Brain pericyte (primary cell): ENCODE results near the gene GLG1.
"Not testable (repeated sequence)": the region's sequence is repeated elsewhere in the genome, so short reads cannot be mapped to it uniquely, and the experiment has no call there.

Experiments used
- DNase-seq: peaks from one replicate; pipeline ENCODE4 v3.0.0-alpha.2; 2012; ENCODE audit warnings: low read depth, low spot score

The GLG1 gene

GRCh38 chr16:74575175-74575806, 31.6 kb downstream of the GLG1 start:
- DNase-seq, result no peak

- DNase-seq, result no peak
Measured at GRCh38 chr16:74574146-74574545, 32.8 kb downstream of the GLG1 start.

GRCh38 chr16:74573622-74574021, 33.3 kb downstream of the GLG1 start:
- no peak for DNase-seq

- no peak for DNase-seq
Measured at GRCh38 chr16:74570412-74571301, 36.3 kb downstream of the GLG1 start.

GRCh38 chr16:74568961-74569631, 37.8 kb downstream of the GLG1 start:
- no peak for DNase-seq

GRCh38 chr16:74567901-74568300, 39.0 kb downstream of the GLG1 start:
- no peak for DNase-seq

- DNase-seq, result no peak
Measured at GRCh38 chr16:74565378-74565777, 41.5 kb downstream of the GLG1 start.

- no peak for DNase-seq
Measured at GRCh38 chr16:74564451-74564984, 42.4 kb downstream of the GLG1 start.

- DNase-seq, result no peak
Measured at GRCh38 chr16:74563828-74564263, 43.1 kb downstream of the GLG1 start.

- no peak for DNase-seq
Measured at GRCh38 chr16:74562117-74562516, 44.8 kb downstream of the GLG1 start.

- DNase-seq, result no peak
Measured at GRCh38 chr16:74561626-74562025, 45.3 kb downstream of the GLG1 start.

- no peak for DNase-seq
Measured at GRCh38 chr16:74560912-74561311, 46.0 kb downstream of the GLG1 start.

GRCh38 chr16:74558873-74559272, 48.0 kb downstream of the GLG1 start:
- DNase-seq, result no peak

GRCh38 chr16:74557275-74557674, 49.6 kb downstream of the GLG1 start:
- no peak for DNase-seq

GRCh38 chr16:74556375-74556922, 50.5 kb downstream of the GLG1 start:
- no peak for DNase-seq

GRCh38 chr16:74552357-74552756, 54.6 kb downstream of the GLG1 start:
- DNase-seq, result not testable (repeated sequence)

- not testable (repeated sequence) for DNase-seq
Measured at GRCh38 chr16:74550227-74551019, 56.5 kb downstream of the GLG1 start.

- DNase-seq, result not testable (repeated sequence)
Measured at GRCh38 chr16:74546112-74546511, 60.8 kb downstream of the GLG1 start.

- not testable (repeated sequence) for DNase-seq
Measured at GRCh38 chr16:74542911-74543578, 63.9 kb downstream of the GLG1 start.

- not testable (repeated sequence) for DNase-seq
Measured at GRCh38 chr16:74540663-74541062, 66.3 kb downstream of the GLG1 start.
